Stimulated activated naive CD8-positive, alpha-beta T cell treated with anti-CD3 and anti-CD28 coated beads, Interleukin-15, Interleukin-2, amounts not matched to agents 100 ng/mL and 50 ng/mL, for 24 hours (primary cell): ENCODE measurements around the gene LHX8.

Source experiments
- H3K27ac Mint-ChIP-seq: one replicate; pipeline ENCODE4 v1.8.0; 2021; ENCODE audit warnings: mild to moderate bottlenecking, mixed read lengths
- H3K27me3 Mint-ChIP-seq: one replicate; pipeline ENCODE4 v1.8.0; 2021; ENCODE audit warnings: mixed read lengths
- H3K36me3 Mint-ChIP-seq: one replicate; pipeline ENCODE4 v1.8.0; 2021; ENCODE audit warnings: low read depth, mixed read lengths
- H3K4me1 Mint-ChIP-seq: one replicate; pipeline ENCODE4 v1.8.0; 2021; ENCODE audit warnings: low read depth, mixed read lengths
- H3K4me3 Mint-ChIP-seq: one replicate; pipeline ENCODE4 v1.8.0; 2021; ENCODE audit warnings: mild to moderate bottlenecking, mixed read lengths
- H3K9me3 Mint-ChIP-seq: one replicate; pipeline ENCODE4 v1.8.0; 2021; ENCODE audit warnings: mixed read lengths

LHX8 gene

GRCh38 chr1:75129660-75129982, 4.6 kb upstream of the LHX8 start:
- peaks cover 5% of the 10 kb centered on the region for H3K9me3 Mint-ChIP-seq
- no peaks in the 10 kb centered on the region for H3K36me3 Mint-ChIP-seq
- H3K4me3 Mint-ChIP-seq = no peak overlapping the region
- peaks cover 91% of the 10 kb centered on the region for H3K27me3 Mint-ChIP-seq
- no peak overlapping the region for H3K27ac Mint-ChIP-seq
- H3K4me1 Mint-ChIP-seq = peaks cover 3% of the 10 kb centered on the region

- Mint-ChIP-seq H3K9me3 (peaks cover 5% of the 10 kb centered on the region), H3K27me3 (peaks cover 93% of the 10 kb centered on the region), H3K4me3 (no peak overlapping the region), H3K27ac (no peak overlapping the region), H3K4me1 (peaks cover 9% of the 10 kb centered on the region), H3K36me3 (no peaks in the 10 kb centered on the region)
Measured at GRCh38 chr1:75129983-75130789, 4.0 kb upstream of the LHX8 start.

GRCh38 chr1:75130865-75131564, 3.2 kb upstream of the LHX8 start:
- Mint-ChIP-seq H3K4me1 (peaks cover 13% of the 10 kb centered on the region), H3K36me3 (no peaks in the 10 kb centered on the region), H3K9me3 (peaks cover 5% of the 10 kb centered on the region), H3K27ac (no peak overlapping the region), H3K27me3 (peaks cover 95% of the 10 kb centered on the region), H3K4me3 (no peak overlapping the region)

GRCh38 chr1:75131565-75132241, 2.5 kb upstream of the LHX8 start:
- Mint-ChIP-seq H3K27me3 (peaks cover 97% of the 10 kb centered on the region), H3K9me3 (peaks cover 5% of the 10 kb centered on the region), H3K4me3 (no peak overlapping the region), H3K4me1 (peaks cover 13% of the 10 kb centered on the region), H3K36me3 (no peaks in the 10 kb centered on the region), H3K27ac (no peak overlapping the region)

GRCh38 chr1:75132242-75132811, 1.9 kb upstream of the LHX8 start:
- Mint-ChIP-seq H3K4me3 (no peak overlapping the region), H3K4me1 (peaks cover 13% of the 10 kb centered on the region), H3K27ac (no peak overlapping the region), H3K36me3 (no peaks in the 10 kb centered on the region), H3K27me3 (peaks cover 94% of the 10 kb centered on the region), H3K9me3 (no peaks in the 10 kb centered on the region)

GRCh38 chr1:75132812-75133619, 1.2 kb upstream of the LHX8 start:
- Mint-ChIP-seq H3K4me3 (no peak overlapping the region), H3K4me1 (peaks cover 13% of the 10 kb centered on the region), H3K27me3 (peaks cover 94% of the 10 kb centered on the region), H3K9me3 (no peaks in the 10 kb centered on the region), H3K36me3 (no peaks in the 10 kb centered on the region), H3K27ac (no peak overlapping the region)

GRCh38 chr1:75134647-75135572, 722 bp downstream of the LHX8 start:
- H3K27me3 Mint-ChIP-seq = peaks cover 92% of the 10 kb centered on the region
- H3K27ac Mint-ChIP-seq = no peak overlapping the region
- H3K4me1 Mint-ChIP-seq = peaks cover 13% of the 10 kb centered on the region
- no peaks in the 10 kb centered on the region for H3K9me3 Mint-ChIP-seq
- no peaks in the 10 kb centered on the region for H3K36me3 Mint-ChIP-seq
- H3K4me3 Mint-ChIP-seq = peak overlapping the region; percentile 76

- no peak overlapping the region for H3K27ac Mint-ChIP-seq
- H3K4me3 Mint-ChIP-seq = peak overlapping the region; percentile 76
- H3K27me3 Mint-ChIP-seq = peaks cover 90% of the 10 kb centered on the region
- H3K9me3 Mint-ChIP-seq = no peaks in the 10 kb centered on the region
- no peaks in the 10 kb centered on the region for H3K36me3 Mint-ChIP-seq
- peaks cover 13% of the 10 kb centered on the region for H3K4me1 Mint-ChIP-seq
Measured at GRCh38 chr1:75135573-75136194, 1.5 kb downstream of the LHX8 start.

- no peaks in the 10 kb centered on the region for H3K36me3 Mint-ChIP-seq
- peaks cover 13% of the 10 kb centered on the region for H3K4me1 Mint-ChIP-seq
- H3K27me3 Mint-ChIP-seq = peaks cover 84% of the 10 kb centered on the region
- no peak overlapping the region for H3K4me3 Mint-ChIP-seq
- no peak overlapping the region for H3K27ac Mint-ChIP-seq
- H3K9me3 Mint-ChIP-seq = no peaks in the 10 kb centered on the region
Measured at GRCh38 chr1:75136195-75136815, 2.1 kb downstream of the LHX8 start.

GRCh38 chr1:75136921-75137641, 2.9 kb downstream of the LHX8 start:
- peaks cover 76% of the 10 kb centered on the region for H3K27me3 Mint-ChIP-seq
- H3K27ac Mint-ChIP-seq = no peak overlapping the region
- H3K9me3 Mint-ChIP-seq = no peaks in the 10 kb centered on the region
- peaks cover 13% of the 10 kb centered on the region for H3K4me1 Mint-ChIP-seq
- H3K4me3 Mint-ChIP-seq = no peak overlapping the region
- H3K36me3 Mint-ChIP-seq = no peaks in the 10 kb centered on the region

GRCh38 chr1:75152092-75152491, 17.9 kb downstream of the LHX8 start:
- no peak overlapping the region for H3K4me3 Mint-ChIP-seq

GRCh38 chr1:75159154-75159553, 25.0 kb downstream of the LHX8 start:
- Mint-ChIP-seq H3K36me3 (no peaks in the 10 kb centered on the region), H3K9me3 (no peaks in the 10 kb centered on the region), H3K27me3 (peaks cover 14% of the 10 kb centered on the region), H3K4me1 (no peaks in the 10 kb centered on the region), H3K4me3 (no peak overlapping the region), H3K27ac (no peak overlapping the region)

More at GRCh38 chr1:75152092-75152491, 17.9 kb downstream of the LHX8 start:
- Mint-ChIP-seq H3K36me3 (no peaks in the 10 kb centered on the region), H3K9me3 (peaks cover 10% of the 10 kb centered on the region), H3K4me1 (no peaks in the 10 kb centered on the region), H3K27me3 (peaks cover 4% of the 10 kb centered on the region), H3K27ac (no peak overlapping the region)
